ENCODE data around the gene DOK5.

Gene DOK5

DNA sequence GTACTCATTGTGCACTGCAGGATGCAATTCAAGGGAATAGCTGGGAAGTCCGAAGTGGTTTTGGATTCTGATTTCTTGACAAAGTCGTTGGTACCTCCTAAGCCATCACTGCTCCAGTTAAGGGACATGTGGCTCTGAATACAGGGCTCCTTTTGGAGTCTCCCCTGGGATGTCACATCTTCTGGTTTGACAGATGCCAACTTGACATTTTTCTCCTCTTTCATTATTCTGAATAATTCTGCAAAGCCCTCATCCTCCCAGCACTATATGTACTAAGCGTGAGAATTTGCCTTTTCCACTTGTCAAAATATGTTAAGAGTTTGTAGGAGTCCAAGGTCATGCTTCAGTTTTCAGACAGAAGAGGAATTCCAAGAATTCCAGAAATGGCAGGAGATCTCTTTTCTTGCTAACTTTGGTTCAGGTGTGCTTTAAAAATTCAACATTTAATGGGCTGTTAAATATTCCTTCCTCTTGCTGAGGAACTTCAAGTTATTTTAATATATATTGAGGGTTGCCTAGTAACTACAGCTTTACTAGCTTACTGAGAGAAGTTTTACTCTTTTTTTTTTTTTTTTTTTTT lies 38.7 kb downstream of the DOK5 start:
- Histone ChIP-seq H2AFZ (ENCODE audit: low read length) (no peak overlapping the region), H3K79me2 (ENCODE audit: insufficient read depth, low read length) (no peaks in the 10 kb centered on the region), H3K4me2 (ENCODE audit: low read depth, low read length, poor library complexity, severe bottlenecking) (no peak overlapping the region), H4K20me1 (ENCODE audit: insufficient read depth, low read length, poor library complexity, severe bottlenecking) (no peaks in the 10 kb centered on the region), H3F3A (ENCODE audit: low read depth) (no peaks in the 10 kb centered on the region), H3K36me3 (ENCODE audit: insufficient read depth, low read length) (no peaks in the 10 kb centered on the region), H3K4me3 (ENCODE audit: low read length, poor library complexity, severe bottlenecking) (no peak overlapping the region), H3K27me3 (ENCODE audit: insufficient read depth, low read length, poor library complexity, severe bottlenecking) (no peaks in the 10 kb centered on the region), H3K4me1 (ENCODE audit: insufficient read depth, low read length, poor library complexity, severe bottlenecking) (no peaks in the 10 kb centered on the region), H3K9me2 (replicated peaks; ENCODE audit: low read depth, low read length) (no peaks in the 10 kb centered on the region), H3K9me3 (ENCODE audit: insufficient read depth, low read depth, low read length) (no peaks in the 10 kb centered on the region), H3K9ac (ENCODE audit: low read depth, low read length, poor library complexity, severe bottlenecking) (no peak overlapping the region)
- TF ChIP-seq, protein P1, sequence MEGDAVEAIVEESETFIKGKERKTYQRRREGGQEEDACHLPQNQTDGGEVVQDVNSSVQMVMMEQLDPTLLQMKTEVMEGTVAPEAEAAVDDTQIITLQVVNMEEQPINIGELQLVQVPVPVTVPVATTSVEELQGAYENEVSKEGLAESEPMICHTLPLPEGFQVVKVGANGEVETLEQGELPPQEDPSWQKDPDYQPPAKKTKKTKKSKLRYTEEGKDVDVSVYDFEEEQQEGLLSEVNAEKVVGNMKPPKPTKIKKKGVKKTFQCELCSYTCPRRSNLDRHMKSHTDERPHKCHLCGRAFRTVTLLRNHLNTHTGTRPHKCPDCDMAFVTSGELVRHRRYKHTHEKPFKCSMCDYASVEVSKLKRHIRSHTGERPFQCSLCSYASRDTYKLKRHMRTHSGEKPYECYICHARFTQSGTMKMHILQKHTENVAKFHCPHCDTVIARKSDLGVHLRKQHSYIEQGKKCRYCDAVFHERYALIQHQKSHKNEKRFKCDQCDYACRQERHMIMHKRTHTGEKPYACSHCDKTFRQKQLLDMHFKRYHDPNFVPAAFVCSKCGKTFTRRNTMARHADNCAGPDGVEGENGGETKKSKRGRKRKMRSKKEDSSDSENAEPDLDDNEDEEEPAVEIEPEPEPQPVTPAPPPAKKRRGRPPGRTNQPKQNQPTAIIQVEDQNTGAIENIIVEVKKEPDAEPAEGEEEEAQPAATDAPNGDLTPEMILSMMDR (conservative IDR thresholded peaks at IDR 0.05; ENCODE audit: low read length), result no peak
- no peak for TF ChIP-seq EZH2phosphoT487 (IDR thresholded peaks at IDR 0.05; ENCODE audit: borderline replicate concordance)

GRCh38 chr20:54515793-54516628 lies 40.6 kb downstream of the DOK5 start:
- no peak overlapping the region for H3K9ac ChIP-seq (ENCODE audit: low read depth, low read length, poor library complexity, severe bottlenecking)
- no peak overlapping the region for H3K4me3 ChIP-seq (ENCODE audit: low read length, poor library complexity, severe bottlenecking)
- H3K9me3 ChIP-seq (ENCODE audit: insufficient read depth, low read depth, low read length), result no peaks in the 10 kb centered on the region
- no peaks in the 10 kb centered on the region for H3F3A ChIP-seq (ENCODE audit: low read depth)
- TF ChIP-seq, protein P1 (conservative IDR thresholded peaks at IDR 0.05; ENCODE audit: low read length), result no peak
- no peak for TF ChIP-seq EZH2phosphoT487 (IDR thresholded peaks at IDR 0.05; ENCODE audit: borderline replicate concordance)
- H3K27me3 ChIP-seq (ENCODE audit: insufficient read depth, low read length, poor library complexity, severe bottlenecking), result no peaks in the 10 kb centered on the region
- no peaks in the 10 kb centered on the region for H3K4me1 ChIP-seq (ENCODE audit: insufficient read depth, low read length, poor library complexity, severe bottlenecking)
- no peaks in the 10 kb centered on the region for H4K20me1 ChIP-seq (ENCODE audit: insufficient read depth, low read length, poor library complexity, severe bottlenecking)
- no peaks in the 10 kb centered on the region for H3K79me2 ChIP-seq (ENCODE audit: insufficient read depth, low read length)
- no peaks in the 10 kb centered on the region for H3K9me2 ChIP-seq (replicated peaks; ENCODE audit: low read depth, low read length)
- no peak overlapping the region for H2AFZ ChIP-seq (ENCODE audit: low read length)
- H3K4me2 ChIP-seq (ENCODE audit: low read depth, low read length, poor library complexity, severe bottlenecking), result no peak overlapping the region
- no peaks in the 10 kb centered on the region for H3K36me3 ChIP-seq (ENCODE audit: insufficient read depth, low read length)

GRCh38 chr20:54517241-54517975 lies 42.0 kb downstream of the DOK5 start:
- Histone ChIP-seq H3K4me3 (ENCODE audit: low read length, poor library complexity, severe bottlenecking) (no peak overlapping the region), H3K4me2 (ENCODE audit: low read depth, low read length, poor library complexity, severe bottlenecking) (no peak overlapping the region), H3K9me2 (replicated peaks; ENCODE audit: low read depth, low read length) (no peaks in the 10 kb centered on the region), H3F3A (ENCODE audit: low read depth) (no peaks in the 10 kb centered on the region), H3K4me1 (ENCODE audit: insufficient read depth, low read length, poor library complexity, severe bottlenecking) (no peaks in the 10 kb centered on the region), H3K79me2 (ENCODE audit: insufficient read depth, low read length) (no peaks in the 10 kb centered on the region), H3K27me3 (ENCODE audit: insufficient read depth, low read length, poor library complexity, severe bottlenecking) (no peaks in the 10 kb centered on the region), H2AFZ (ENCODE audit: low read length) (no peak overlapping the region), H3K9ac (ENCODE audit: low read depth, low read length, poor library complexity, severe bottlenecking) (no peak overlapping the region), H3K36me3 (ENCODE audit: insufficient read depth, low read length) (no peaks in the 10 kb centered on the region), H3K9me3 (ENCODE audit: insufficient read depth, low read depth, low read length) (no peaks in the 10 kb centered on the region; the same call in 1 of the 2 replicates), H4K20me1 (ENCODE audit: insufficient read depth, low read length, poor library complexity, severe bottlenecking) (no peaks in the 10 kb centered on the region)
- TF ChIP-seq EZH2phosphoT487 (IDR thresholded peaks at IDR 0.05; ENCODE audit: borderline replicate concordance), result no peak
- TF ChIP-seq, protein P1 (conservative IDR thresholded peaks at IDR 0.05; ENCODE audit: low read length), result no peak

Measured in Loucy (cell line).